Skeletal muscle satellite cell (primary cell): ENCODE data around the gene GATA6.
"Not testable (repeated sequence)": the region's sequence is repeated elsewhere in the genome, so short reads cannot be mapped to it uniquely, and the experiment has no call there.

ENCODE experiments used
- H3K27me3 ChIP-seq: 2 replicates; pipeline ENCODE4 v1.7.0; 2013; ENCODE audit warnings: low read length; ENCODE audit not compliant: control insufficient read depth, insufficient read depth
- H3K36me3 ChIP-seq: 2 replicates; pipeline ENCODE4 v1.7.0; 2013; ENCODE audit warnings: mild to moderate bottlenecking, control low read depth, low read length; ENCODE audit not compliant: insufficient read depth
- H3K4me1 ChIP-seq: 2 replicates; pipeline ENCODE4 v1.7.0; 2013; ENCODE audit warnings: low read length; ENCODE audit not compliant: control insufficient read depth, insufficient read depth
- H3K4me2 ChIP-seq: 2 replicates; pipeline ENCODE4 v1.7.0; 2013; ENCODE audit warnings: mild to moderate bottlenecking, low read length
- H3K4me3 ChIP-seq: 2 replicates; pipeline ENCODE4 v1.7.0; 2013; ENCODE audit warnings: low read length
- H3K9ac ChIP-seq: 2 replicates; pipeline ENCODE4 v1.7.0; 2013; ENCODE audit warnings: mild to moderate bottlenecking, low read depth, low read length, moderate library complexity
- H3K9me3 ChIP-seq: replicated peaks from 2 replicates; pipeline ENCODE4 v1.7.0; 2013; ENCODE audit warnings: mild to moderate bottlenecking, control low read depth, low read length

GATA6 gene

DNA sequence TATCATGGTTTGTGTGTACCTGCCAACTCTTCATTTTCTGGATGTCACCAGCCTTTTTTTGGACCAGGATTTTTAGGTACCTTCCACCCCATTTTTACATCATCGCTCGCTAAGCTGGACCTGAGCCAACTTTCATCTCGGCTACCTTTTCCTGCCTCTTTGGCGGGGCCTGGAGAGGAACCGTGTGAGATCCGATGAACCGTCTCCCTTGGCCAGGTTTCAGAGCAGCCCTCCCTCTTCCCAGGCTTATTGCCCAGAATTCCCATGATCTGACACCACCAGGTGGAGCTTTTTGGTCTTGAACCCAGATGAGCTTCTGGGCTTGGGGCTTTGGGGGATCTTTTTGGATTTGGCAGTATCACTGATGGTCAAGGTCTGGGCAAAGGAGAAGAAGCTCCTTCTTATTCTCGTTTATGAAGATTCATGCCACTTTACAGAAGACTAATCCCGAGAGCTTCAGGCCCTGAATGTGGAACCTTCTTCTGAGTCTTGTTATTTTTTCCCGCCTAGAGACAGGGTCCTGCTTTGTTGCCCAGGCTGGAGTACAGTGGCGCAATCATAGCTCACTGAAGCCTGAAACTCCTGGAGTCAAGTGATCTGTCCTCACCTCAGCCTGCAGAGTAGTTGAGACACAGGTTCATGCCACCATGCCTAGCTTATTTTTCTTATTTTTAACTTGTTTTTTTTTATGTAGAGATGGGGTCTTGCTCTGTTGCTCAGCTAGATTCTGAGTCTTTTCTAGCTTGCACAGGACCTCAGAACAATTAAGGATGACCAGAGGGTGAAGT is 50.4 kb downstream of the GATA6 start:
- Histone ChIP-seq H3K36me3 (no peaks in the 10 kb centered on the region), H3K9me3 (no peaks in the 10 kb centered on the region), H3K4me1 (no peaks in the 10 kb centered on the region), H3K4me2 (no peak overlapping the region), H3K27me3 (no peaks in the 10 kb centered on the region), H3K4me3 (no peak overlapping the region), H3K9ac (no peak overlapping the region)

DNA sequence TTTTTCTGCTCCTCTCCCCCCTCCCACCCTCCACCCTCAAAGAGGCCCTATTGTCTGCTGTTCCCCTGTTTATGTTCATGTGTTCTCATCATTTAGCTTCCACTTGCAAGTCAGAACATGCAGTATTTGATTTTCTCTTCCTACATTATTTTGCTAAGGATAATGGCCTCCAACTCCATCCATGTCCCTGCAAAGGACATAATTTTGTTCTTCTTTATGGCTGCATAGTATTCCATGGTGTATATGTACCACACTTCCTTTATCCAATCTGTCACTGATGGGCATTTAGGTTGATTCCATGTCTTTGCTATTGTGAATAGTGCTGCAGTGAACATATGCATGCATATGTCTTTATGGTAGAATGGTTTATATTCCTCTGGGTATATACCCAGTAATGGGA is 51.2 kb downstream of the GATA6 start:
- not testable (repeated sequence) for H3K9ac ChIP-seq, H3K4me3 ChIP-seq, H3K4me2 ChIP-seq, H3K9me3 ChIP-seq, H3K27me3 ChIP-seq, H3K4me1 ChIP-seq, H3K36me3 ChIP-seq

DNA sequence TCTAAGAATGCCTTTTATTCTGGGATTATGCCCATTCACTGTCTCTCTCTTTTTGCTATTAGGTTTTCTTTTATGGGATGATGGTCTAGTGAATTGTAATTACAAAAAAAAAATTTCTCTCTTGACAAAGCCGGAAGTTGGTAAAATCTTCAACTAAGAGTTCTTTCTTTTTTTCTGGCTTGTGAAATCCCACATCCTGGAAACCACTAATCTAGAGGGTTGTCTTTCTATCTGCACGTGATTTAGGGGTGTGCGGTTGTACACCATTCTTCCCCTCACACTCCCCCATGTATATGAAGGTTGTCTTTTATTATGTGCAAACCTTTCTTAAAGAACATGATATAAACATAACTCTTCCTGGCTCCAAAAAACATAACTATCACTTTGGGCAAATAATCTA is 52.0 kb downstream of the GATA6 start:
- H3K9ac ChIP-seq = no peak overlapping the region
- H3K9me3 ChIP-seq = no peaks in the 10 kb centered on the region
- H3K4me3 ChIP-seq = no peak overlapping the region
- H3K27me3 ChIP-seq = no peaks in the 10 kb centered on the region
- H3K36me3 ChIP-seq = no peaks in the 10 kb centered on the region
- H3K4me2 ChIP-seq = no peak overlapping the region
- no peaks in the 10 kb centered on the region for H3K4me1 ChIP-seq

DNA sequence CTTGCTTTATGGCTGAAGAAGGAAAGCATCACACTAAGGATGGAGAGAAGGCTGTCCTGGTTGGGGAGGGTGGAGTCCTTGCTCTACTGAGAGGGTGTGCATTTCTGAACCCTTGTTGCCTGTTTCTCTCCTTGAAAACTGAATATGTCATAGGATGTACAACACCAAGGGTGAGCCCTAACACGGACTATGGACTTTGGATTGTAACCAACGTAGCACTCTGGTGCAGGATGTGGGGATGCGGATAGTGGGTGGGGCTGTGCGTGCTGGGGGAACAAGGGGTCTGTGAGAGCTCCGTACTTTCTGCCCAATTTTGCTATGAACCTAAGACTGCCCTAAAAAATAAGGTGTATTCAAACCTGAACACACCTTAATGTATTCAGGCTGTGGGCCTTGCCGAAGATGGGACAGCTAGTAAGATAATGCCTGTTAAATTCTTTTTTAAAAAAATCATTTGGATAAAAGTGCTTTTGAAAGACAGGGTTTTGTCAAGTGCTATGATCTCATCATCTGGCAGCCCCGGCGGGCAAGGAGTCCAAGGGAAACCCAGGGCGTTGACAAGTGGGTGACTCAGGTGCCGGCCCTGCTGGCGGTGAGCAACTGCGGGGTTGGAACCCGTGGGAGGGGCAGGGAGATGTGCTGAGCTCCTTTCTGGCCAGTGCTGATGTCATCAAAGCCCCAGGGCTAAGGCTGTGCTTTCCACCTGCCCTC is 54.0 kb downstream of the GATA6 start:
- no peak overlapping the region for H3K9ac ChIP-seq
- no peaks in the 10 kb centered on the region for H3K9me3 ChIP-seq
- H3K4me3 ChIP-seq = no peak overlapping the region
- no peaks in the 10 kb centered on the region for H3K4me1 ChIP-seq
- no peaks in the 10 kb centered on the region for H3K27me3 ChIP-seq
- no peak overlapping the region for H3K4me2 ChIP-seq
- no peaks in the 10 kb centered on the region for H3K36me3 ChIP-seq

DNA sequence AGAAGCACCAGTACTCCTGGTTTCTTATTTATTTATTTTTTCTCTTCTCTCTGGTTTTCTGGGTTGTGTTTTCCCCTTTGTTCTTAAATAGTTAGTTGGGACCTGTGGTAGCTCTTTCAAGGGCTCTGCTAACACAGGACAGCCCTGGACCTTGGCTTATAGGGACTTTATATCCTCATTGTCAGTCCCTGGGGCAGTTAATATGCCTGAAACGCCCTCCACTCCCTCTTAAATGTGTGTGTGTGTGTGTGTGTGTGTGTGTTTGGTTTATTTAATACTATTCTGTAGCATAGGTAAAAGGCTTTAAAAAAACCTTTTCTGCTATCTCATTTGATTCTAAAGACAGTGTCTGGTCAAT is 54.6 kb downstream of the GATA6 start:
- Histone ChIP-seq H3K4me3 (no peak overlapping the region), H3K9me3 (no peaks in the 10 kb centered on the region), H3K36me3 (no peaks in the 10 kb centered on the region), H3K4me1 (no peaks in the 10 kb centered on the region), H3K4me2 (no peak overlapping the region), H3K27me3 (no peaks in the 10 kb centered on the region), H3K9ac (no peak overlapping the region)

DNA sequence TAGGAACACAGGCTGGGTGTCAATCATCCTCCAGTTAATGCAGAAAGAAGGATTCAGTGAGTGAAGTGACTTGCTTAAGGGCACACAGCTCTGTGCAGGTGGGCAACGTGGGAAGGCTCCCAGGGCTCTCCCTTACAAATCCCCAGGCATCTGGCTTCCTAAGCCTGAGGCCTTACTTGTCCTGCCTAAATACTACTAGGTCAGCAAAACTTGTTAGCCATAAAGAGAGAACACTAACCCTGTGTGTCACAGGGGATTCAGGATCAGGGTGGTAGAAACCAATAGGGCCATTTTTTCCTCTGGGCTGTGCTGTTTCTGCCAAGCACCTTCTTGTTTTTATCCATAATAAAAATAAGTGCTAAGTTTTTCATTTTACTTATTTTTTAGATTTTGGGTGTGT is 55.0 kb downstream of the GATA6 start:
- Histone ChIP-seq H3K9ac (no peak overlapping the region), H3K27me3 (no peaks in the 10 kb centered on the region)

DNA sequence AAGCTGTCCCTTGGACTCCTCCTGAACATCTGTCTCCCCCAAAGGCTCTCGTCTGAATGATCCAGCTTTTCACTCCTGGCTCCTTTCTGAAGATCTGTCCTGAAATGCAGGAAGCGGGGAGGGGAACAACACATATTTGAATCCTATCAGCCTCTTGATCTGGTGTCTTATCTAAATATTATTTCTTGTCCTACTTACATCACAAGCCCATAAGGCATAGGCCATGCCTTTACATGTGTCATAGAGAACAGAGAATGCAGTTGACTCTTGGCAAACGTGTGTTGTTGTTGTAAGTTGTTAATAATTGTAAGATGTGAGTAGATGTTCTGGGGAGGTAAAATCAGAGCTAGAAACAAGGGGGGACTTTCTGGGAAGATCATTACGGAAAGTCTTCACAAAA is 57.4 kb downstream of the GATA6 start:
- H3K4me1 ChIP-seq = no peaks in the 10 kb centered on the region
- H3K4me2 ChIP-seq = no peak overlapping the region

More for the DNA sequence above, 55.0 kb downstream of the GATA6 start:
- H3K36me3 ChIP-seq = no peaks in the 10 kb centered on the region
- no peaks in the 10 kb centered on the region for H3K9me3 ChIP-seq
- no peak overlapping the region for H3K4me3 ChIP-seq
- no peaks in the 10 kb centered on the region for H3K4me1 ChIP-seq
- no peak overlapping the region for H3K4me2 ChIP-seq

DNA sequence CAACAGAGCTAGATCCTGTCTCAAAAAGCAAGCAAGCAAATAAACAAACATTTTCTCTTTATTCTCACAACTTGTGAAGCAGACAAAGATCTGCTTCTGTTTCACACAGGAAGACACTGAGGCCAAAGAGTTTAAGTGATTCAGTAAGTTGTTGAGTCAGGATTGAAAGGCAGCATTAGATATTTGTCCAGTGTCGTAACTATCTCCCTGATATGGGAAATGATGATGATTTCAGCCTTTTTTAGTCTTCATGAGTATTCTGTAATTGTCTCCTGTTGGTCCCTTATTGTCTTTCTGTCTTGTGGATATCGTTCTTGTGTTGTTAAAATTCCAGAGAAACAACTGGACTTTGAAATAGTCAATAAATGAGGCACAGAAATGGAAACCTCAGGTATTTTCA is 59.6 kb downstream of the GATA6 start:
- no peak overlapping the region for H3K4me2 ChIP-seq
- H3K4me3 ChIP-seq = no peak overlapping the region
- H3K9ac ChIP-seq = no peak overlapping the region
- H3K9me3 ChIP-seq = no peaks in the 10 kb centered on the region
- no peaks in the 10 kb centered on the region for H3K4me1 ChIP-seq
- no peaks in the 10 kb centered on the region for H3K36me3 ChIP-seq
- H3K27me3 ChIP-seq = no peaks in the 10 kb centered on the region

More for the DNA sequence above, 57.4 kb downstream of the GATA6 start:
- no peaks in the 10 kb centered on the region for H3K36me3 ChIP-seq
- H3K9ac ChIP-seq = no peak overlapping the region
- H3K4me3 ChIP-seq = no peak overlapping the region
- no peaks in the 10 kb centered on the region for H3K27me3 ChIP-seq
- H3K9me3 ChIP-seq = no peaks in the 10 kb centered on the region

DNA sequence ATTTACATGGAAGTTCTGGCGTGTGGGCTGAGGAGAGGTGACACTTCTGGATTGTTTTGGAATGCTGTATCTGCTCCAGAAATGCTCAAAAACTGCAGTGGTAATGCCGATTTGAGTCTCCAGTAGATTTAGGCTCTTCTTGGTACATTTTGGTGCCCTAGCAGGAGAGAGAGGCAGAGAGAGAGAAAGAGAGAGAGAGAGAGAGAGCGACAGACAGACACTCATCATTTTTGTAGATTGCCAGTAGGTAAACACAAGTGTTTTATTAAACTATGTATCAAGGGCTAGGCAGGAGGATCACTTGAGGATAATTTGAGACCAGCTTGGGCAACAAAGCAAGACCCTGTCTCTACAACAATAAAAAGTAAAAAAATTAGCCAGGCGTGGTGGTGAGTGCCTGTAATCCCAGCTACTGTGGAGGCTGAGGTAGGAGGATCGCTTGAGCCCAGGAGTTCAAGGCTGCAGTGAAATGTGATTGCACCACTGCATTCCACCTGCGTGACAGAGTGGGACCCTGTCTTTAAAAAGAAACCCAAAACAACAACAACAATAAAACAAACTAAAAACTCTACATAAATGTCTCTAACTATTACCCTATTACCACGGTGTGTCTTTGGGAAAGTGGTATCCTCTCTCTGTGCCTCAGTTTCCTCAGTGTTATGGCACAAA is 60.2 kb downstream of the GATA6 start:
- no peaks in the 10 kb centered on the region for H3K27me3 ChIP-seq
- H3K9ac ChIP-seq = no peak overlapping the region
- H3K36me3 ChIP-seq = no peaks in the 10 kb centered on the region
- H3K4me1 ChIP-seq = no peaks in the 10 kb centered on the region
- no peak overlapping the region for H3K4me2 ChIP-seq
- H3K9me3 ChIP-seq = no peaks in the 10 kb centered on the region
- no peak overlapping the region for H3K4me3 ChIP-seq

DNA sequence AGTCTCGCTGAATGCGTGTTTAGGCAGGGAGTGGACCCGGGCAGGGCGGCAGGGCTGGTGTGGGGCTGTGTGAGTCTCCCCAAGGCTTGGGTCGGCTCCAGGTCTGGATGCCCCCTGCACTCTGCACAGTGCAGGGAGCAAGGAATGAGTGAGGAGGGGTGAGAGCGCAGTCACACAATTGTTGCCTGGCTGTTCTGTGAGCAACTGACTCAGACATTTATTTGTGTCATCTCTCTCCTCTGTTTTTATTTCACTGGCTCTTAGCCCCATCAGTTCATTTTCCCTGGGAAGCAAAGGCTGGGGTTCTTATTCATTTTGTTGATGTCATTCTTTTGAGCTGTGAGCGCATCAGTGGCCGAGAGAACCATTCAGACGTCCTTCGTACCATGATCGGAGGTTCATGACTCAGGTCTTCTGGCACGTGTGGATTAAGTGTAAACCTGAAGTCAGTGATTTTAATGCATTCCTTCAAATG is 61.1 kb downstream of the GATA6 start:
- Histone ChIP-seq H3K36me3 (no peaks in the 10 kb centered on the region), H3K27me3 (no peaks in the 10 kb centered on the region), H3K9me3 (no peaks in the 10 kb centered on the region), H3K9ac (no peak overlapping the region), H3K4me2 (no peak overlapping the region), H3K4me1 (no peaks in the 10 kb centered on the region), H3K4me3 (no peak overlapping the region)

DNA sequence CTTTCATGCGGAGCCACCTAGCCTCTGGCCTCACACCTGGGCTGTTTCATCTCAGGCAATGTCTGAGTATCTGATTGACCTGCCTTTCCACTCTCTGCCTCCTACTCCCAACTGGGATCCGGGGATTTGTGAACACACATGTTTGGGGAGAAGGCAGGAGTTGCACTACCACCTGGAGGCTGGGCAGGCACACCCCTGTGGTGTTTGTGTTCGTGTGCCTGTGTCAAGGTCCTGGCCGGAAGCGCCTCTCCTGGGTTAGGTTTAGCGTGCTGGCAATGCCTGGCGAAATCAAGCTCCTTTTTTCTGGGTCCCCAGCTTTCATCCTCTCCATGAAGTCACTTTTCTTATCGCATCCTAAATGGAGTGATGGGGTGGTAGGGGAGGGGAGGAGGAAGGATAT is 63.9 kb downstream of the GATA6 start:
- no peak overlapping the region for H3K9ac ChIP-seq
- no peaks in the 10 kb centered on the region for H3K27me3 ChIP-seq
- no peak overlapping the region for H3K4me3 ChIP-seq
- no peak overlapping the region for H3K4me2 ChIP-seq
- H3K9me3 ChIP-seq = peaks cover 2% of the 10 kb centered on the region
- no peaks in the 10 kb centered on the region for H3K4me1 ChIP-seq
- no peaks in the 10 kb centered on the region for H3K36me3 ChIP-seq
